ENCODE data around the gene SNRNP48. TPM values are rescaled to one million over a fixed set of nuclear protein-coding genes. Genes with fewer than 3 reads are reported as not detected.

SNRNP48 gene
- polyA plus RNA-seq, 1 of the 3 experiments (the other 2 are of a cell fraction): 5.7 TPM

DNA sequence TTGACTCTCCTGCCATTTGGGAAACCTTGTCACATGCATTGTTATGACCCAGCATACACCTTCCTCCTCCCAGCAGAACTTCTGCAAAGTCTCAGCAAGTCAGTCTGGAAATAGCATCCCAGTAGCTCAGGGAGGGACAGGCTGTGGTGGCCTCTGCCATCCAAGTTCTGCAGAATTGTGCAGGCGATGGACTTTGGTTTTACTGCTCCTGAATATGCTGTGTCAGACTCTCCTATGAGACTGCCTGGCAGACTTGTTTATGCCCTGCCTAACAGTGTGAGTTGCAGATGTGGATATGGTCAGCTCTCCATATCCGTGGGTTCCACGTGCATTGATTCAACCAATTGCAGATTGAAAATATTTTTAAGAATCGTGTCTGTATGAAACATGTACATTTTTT, 52.8 kb downstream of the SNRNP48 start:
- no peak for DNase-seq
- Histone ChIP-seq H3K36me3 (replicated peaks in 1 of 2; ENCODE audit: control insufficient read depth in 1 of 2, insufficient read depth in 2 of 2, low read length in 1 of 2) (no peaks in the 10 kb centered on the region), H3K79me2 (ENCODE audit: insufficient read depth) (no peaks in the 10 kb centered on the region), H3K27ac (ENCODE audit: low read depth in 2 of 2, low read length in 1 of 2) (no peak overlapping the region), H3K4me2 (no peak overlapping the region), H3K9me2 (no peaks in the 10 kb centered on the region), H3K4me1 (ENCODE audit: control insufficient read depth in 1 of 2, insufficient read depth in 2 of 2, low read depth in 1 of 2, low read length in 1 of 2) (no peaks in the 10 kb centered on the region), H4K20me1 (ENCODE audit: insufficient read depth) (no peaks in the 10 kb centered on the region), H3K9ac (no peak overlapping the region), H2AFZ (ENCODE audit: low read depth) (no peak overlapping the region), H3F3A (replicated peaks; ENCODE audit: insufficient read depth) (no peaks in the 10 kb centered on the region), H3K27me3 (ENCODE audit: insufficient read depth) (no peaks in the 10 kb centered on the region), H3K4me3 (ENCODE audit: low read depth in 2 of 2, low read length in 1 of 2) (no peak overlapping the region), H3K9me3 (no peaks in the 10 kb centered on the region)
- TF ChIP-seq EZH2phosphoT487 (IDR thresholded peaks at IDR 0.05; ENCODE audit: borderline replicate concordance, low read depth): no peak
- TF ChIP-seq, protein P1, sequence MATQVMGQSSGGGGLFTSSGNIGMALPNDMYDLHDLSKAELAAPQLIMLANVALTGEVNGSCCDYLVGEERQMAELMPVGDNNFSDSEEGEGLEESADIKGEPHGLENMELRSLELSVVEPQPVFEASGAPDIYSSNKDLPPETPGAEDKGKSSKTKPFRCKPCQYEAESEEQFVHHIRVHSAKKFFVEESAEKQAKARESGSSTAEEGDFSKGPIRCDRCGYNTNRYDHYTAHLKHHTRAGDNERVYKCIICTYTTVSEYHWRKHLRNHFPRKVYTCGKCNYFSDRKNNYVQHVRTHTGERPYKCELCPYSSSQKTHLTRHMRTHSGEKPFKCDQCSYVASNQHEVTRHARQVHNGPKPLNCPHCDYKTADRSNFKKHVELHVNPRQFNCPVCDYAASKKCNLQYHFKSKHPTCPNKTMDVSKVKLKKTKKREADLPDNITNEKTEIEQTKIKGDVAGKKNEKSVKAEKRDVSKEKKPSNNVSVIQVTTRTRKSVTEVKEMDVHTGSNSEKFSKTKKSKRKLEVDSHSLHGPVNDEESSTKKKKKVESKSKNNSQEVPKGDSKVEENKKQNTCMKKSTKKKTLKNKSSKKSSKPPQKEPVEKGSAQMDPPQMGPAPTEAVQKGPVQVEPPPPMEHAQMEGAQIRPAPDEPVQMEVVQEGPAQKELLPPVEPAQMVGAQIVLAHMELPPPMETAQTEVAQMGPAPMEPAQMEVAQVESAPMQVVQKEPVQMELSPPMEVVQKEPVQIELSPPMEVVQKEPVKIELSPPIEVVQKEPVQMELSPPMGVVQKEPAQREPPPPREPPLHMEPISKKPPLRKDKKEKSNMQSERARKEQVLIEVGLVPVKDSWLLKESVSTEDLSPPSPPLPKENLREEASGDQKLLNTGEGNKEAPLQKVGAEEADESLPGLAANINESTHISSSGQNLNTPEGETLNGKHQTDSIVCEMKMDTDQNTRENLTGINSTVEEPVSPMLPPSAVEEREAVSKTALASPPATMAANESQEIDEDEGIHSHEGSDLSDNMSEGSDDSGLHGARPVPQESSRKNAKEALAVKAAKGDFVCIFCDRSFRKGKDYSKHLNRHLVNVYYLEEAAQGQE (IDR thresholded peaks at IDR 0.05; ENCODE audit: low read depth, low read length): no peak
- TF ChIP-seq RFX5 (IDR thresholded peaks at IDR 0.05; ENCODE audit: low read length): no peak
- no peak for TF ChIP-seq NFIC (IDR thresholded peaks at IDR 0.05; ENCODE audit: borderline replicate concordance)
- TF ChIP-seq TCF12 (IDR thresholded peaks at IDR 0.05): no peak
- no peak for TF ChIP-seq CHD2 (IDR thresholded peaks at IDR 0.05; ENCODE audit: low read length, partially characterized antibody)
- TF ChIP-seq, protein P2, sequence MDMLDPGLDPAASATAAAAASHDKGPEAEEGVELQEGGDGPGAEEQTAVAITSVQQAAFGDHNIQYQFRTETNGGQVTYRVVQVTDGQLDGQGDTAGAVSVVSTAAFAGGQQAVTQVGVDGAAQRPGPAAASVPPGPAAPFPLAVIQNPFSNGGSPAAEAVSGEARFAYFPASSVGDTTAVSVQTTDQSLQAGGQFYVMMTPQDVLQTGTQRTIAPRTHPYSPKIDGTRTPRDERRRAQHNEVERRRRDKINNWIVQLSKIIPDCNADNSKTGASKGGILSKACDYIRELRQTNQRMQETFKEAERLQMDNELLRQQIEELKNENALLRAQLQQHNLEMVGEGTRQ (IDR thresholded peaks at IDR 0.05; ENCODE audit: borderline replicate concordance, low read depth, low read length): no peak
- no peak for TF ChIP-seq RXRA (IDR thresholded peaks at IDR 0.05; ENCODE audit: borderline replicate concordance, low read depth)
- no peak for TF ChIP-seq JUND (IDR thresholded peaks at IDR 0.05)
- TF ChIP-seq, protein P3, sequence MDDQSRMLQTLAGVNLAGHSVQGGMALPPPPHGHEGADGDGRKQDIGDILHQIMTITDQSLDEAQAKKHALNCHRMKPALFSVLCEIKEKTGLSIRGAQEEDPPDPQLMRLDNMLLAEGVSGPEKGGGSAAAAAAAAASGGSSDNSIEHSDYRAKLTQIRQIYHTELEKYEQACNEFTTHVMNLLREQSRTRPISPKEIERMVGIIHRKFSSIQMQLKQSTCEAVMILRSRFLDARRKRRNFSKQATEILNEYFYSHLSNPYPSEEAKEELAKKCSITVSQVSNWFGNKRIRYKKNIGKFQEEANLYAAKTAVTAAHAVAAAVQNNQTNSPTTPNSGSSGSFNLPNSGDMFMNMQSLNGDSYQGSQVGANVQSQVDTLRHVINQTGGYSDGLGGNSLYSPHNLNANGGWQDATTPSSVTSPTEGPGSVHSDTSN (IDR thresholded peaks at IDR 0.05): no peak
- TF ChIP-seq RAD21 (IDR thresholded peaks at IDR 0.05; ENCODE audit: low read length): no peak
- no peak for TF ChIP-seq EP300 (IDR thresholded peaks at IDR 0.05; ENCODE audit: borderline replicate concordance in 1 of 2, low read depth in 1 of 2, low read length in 1 of 2)
- no peak for TF ChIP-seq POLR2AphosphoS5 (IDR thresholded peaks at IDR 0.05; ENCODE audit: low read depth, low read length)
- TF ChIP-seq, protein P4, sequence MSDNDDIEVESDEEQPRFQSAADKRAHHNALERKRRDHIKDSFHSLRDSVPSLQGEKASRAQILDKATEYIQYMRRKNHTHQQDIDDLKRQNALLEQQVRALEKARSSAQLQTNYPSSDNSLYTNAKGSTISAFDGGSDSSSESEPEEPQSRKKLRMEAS (IDR thresholded peaks at IDR 0.05; ENCODE audit: low read depth): no peak
- ChIA-PET POLR2A (no interaction called here), CTCF (no interaction called here)
- 70% methylated on average over 4 of the region's 4 CpGs for WGBS (ENCODE audit: low lambda C conversion rate)

All from SK-N-SH (cell line).